Right kidney (tissue), 1 donor: ENCODE measurements around the gene MCAM.
A peak's percentile ranks its signal among the peaks of the same experiment; 100 is the strongest.

Experiments
- DNase-seq: peaks from one replicate; pipeline ENCODE4 v3.0.0-alpha.2; 2016

Gene MCAM

GRCh38 chr11:119332111-119332765 is 15.3 kb upstream of the MCAM start:
- no peak for DNase-seq

- DNase-seq, result no peak
Observed at GRCh38 chr11:119330237-119330636, 13.3 kb upstream of the MCAM start.

- no peak for DNase-seq
Observed at GRCh38 chr11:119329320-119329719, 12.4 kb upstream of the MCAM start.

GRCh38 chr11:119324189-119324588 is 7.3 kb upstream of the MCAM start:
- DNase-seq, result no peak

- DNase-seq, result peak; percentile 47
Observed at GRCh38 chr11:119323532-119324033, 6.7 kb upstream of the MCAM start.

GRCh38 chr11:119322921-119323531 is 6.1 kb upstream of the MCAM start:
- no peak for DNase-seq

- no peak for DNase-seq
Observed at GRCh38 chr11:119322360-119322739, 5.4 kb upstream of the MCAM start.

GRCh38 chr11:119320776-119321524 is 4.0 kb upstream of the MCAM start:
- DNase-seq, result peak; percentile 83

- no peak for DNase-seq
Observed at GRCh38 chr11:119320240-119320775, 3.4 kb upstream of the MCAM start.

GRCh38 chr11:119319700-119320239 is 2.8 kb upstream of the MCAM start:
- no peak for DNase-seq

GRCh38 chr11:119319136-119319699 is 2.3 kb upstream of the MCAM start:
- DNase-seq, result no peak

- peak; percentile 41 for DNase-seq
Observed at GRCh38 chr11:119318240-119319135, 1.6 kb upstream of the MCAM start.

- DNase-seq, result no peak
Observed at GRCh38 chr11:119317592-119318239, 786 bp upstream of the MCAM start.

- peak; percentile 68 for DNase-seq
Observed at GRCh38 chr11:119316016-119316728, 758 bp downstream of the MCAM start.

GRCh38 chr11:119315131-119316015 is 1.6 kb downstream of the MCAM start:
- DNase-seq, result peak; percentile 61

GRCh38 chr11:119314726-119315125 is 2.2 kb downstream of the MCAM start:
- no peak for DNase-seq

GRCh38 chr11:119310682-119311052 is 6.3 kb downstream of the MCAM start:
- no peak for DNase-seq

GRCh38 chr11:119309953-119310681 is 6.8 kb downstream of the MCAM start:
- DNase-seq, result no peak
